CD14-positive monocyte (primary cell): ENCODE data around the gene AEBP1. TPM values are rescaled to one million over a fixed set of nuclear protein-coding genes. Genes with fewer than 3 reads are reported as not detected.

ENCODE experiments used
- DNase-seq, 3 donors: peaks; one replicate each; pipeline ENCODE4 v3.0.0-alpha.2; 2011 to 2022
- H2AFZ ChIP-seq: 2 replicates; pipeline ENCODE4 v1.6.0; 2012; ENCODE audit warnings: mild to moderate bottlenecking, low read depth, low read length, inconsistent platforms; ENCODE audit not compliant: insufficient read depth, poor library complexity, severe bottlenecking
- H3K27ac ChIP-seq, 2 donors: 1 replicate in 1 of 2; 2 replicates in 1 of 2; pipeline ENCODE4 v1.5.1; 2012 to 2013; ENCODE audit warnings: low read length in 2 of 2, control low read depth in 1 of 2, inconsistent platforms in 1 of 2, low read depth in 1 of 2, mild to moderate bottlenecking in 1 of 2
- H3K27me3 ChIP-seq, 2 donors: one replicate each; pipeline versions ENCODE4 v1.6.0 to v1.6.1; 2011 to 2013; ENCODE audit warnings: low read length in 2 of 2; ENCODE audit not compliant: control insufficient read depth in 2 of 2, insufficient read depth in 2 of 2
- H3K36me3 ChIP-seq, 2 donors: replicated peaks in 1 of 2; 1 replicate in 1 of 2; 2 replicates in 1 of 2; pipeline versions ENCODE4 v1.5.1 to v1.6.1; 2012 to 2013; ENCODE audit warnings: low read length in 2 of 2, control low read depth in 1 of 2, inconsistent platforms in 1 of 2, mild to moderate bottlenecking in 1 of 2; ENCODE audit not compliant: insufficient read depth in 2 of 2, control insufficient read depth in 1 of 2
- H3K4me1 ChIP-seq, 2 donors: 1 replicate in 1 of 2; 2 replicates in 1 of 2; pipeline versions ENCODE4 v1.5.1 to v1.6.1; 2012 to 2013; ENCODE audit warnings: low read length in 2 of 2, control low read depth in 1 of 2, inconsistent platforms in 1 of 2, mild to moderate bottlenecking in 1 of 2, moderate library complexity in 1 of 2; ENCODE audit not compliant: insufficient read depth in 2 of 2, control insufficient read depth in 1 of 2
- H3K4me2 ChIP-seq: replicated peaks from 2 replicates; pipeline ENCODE3; 2012; ENCODE audit warnings: low read length, moderate library complexity, mild to moderate bottlenecking; ENCODE audit not compliant: poor library complexity, severe bottlenecking; ENCODE audit errors: extremely low read depth
- H3K4me3 ChIP-seq, 3 experiments: fragments of 200-600 bp in 1 of 3; sonication (generic) in 1 of 3; replicated peaks in 1 of 3; 1 replicate in 2 of 3; 2 replicates in 1 of 3; pipeline ENCODE4 v1.5.1; 2011 to 2013; ENCODE audit warnings: low read length in 3 of 3, mild to moderate bottlenecking in 3 of 3, control low read depth in 2 of 3, low read depth in 2 of 3, inconsistent platforms in 1 of 3, moderate library complexity in 1 of 3
- H3K79me2 ChIP-seq: 2 replicates; pipeline ENCODE4 v1.6.0; 2012; ENCODE audit warnings: mild to moderate bottlenecking, control low read depth, inconsistent platforms, low read length, moderate library complexity; ENCODE audit not compliant: insufficient read depth
- H3K9ac ChIP-seq: 2 replicates; pipeline ENCODE4 v1.6.0; 2017; ENCODE audit warnings: low read length, mild to moderate bottlenecking; ENCODE audit not compliant: insufficient read depth, poor library complexity, severe bottlenecking
- H3K9me3 ChIP-seq, 2 donors: replicated peaks in 1 of 2; 1 replicate in 1 of 2; 2 replicates in 1 of 2; pipeline versions ENCODE4 v1.5.1 to v1.6.1; 2012 to 2013; ENCODE audit warnings: low read length in 2 of 2, control low read depth in 1 of 2; ENCODE audit not compliant: control insufficient read depth in 1 of 2, insufficient read depth in 1 of 2
- H4K20me1 ChIP-seq: 2 replicates; pipeline ENCODE4 v1.6.0; 2012; ENCODE audit warnings: mild to moderate bottlenecking, low read length, control low read depth, moderate library complexity; ENCODE audit not compliant: insufficient read depth
- H3K27ac Mint-ChIP-seq, 7 donors: one replicate each; pipeline ENCODE4 v1.8.0; 2020; ENCODE audit warnings: mild to moderate bottlenecking in 7 of 7, mixed read lengths in 7 of 7, moderate library complexity in 6 of 7, inconsistent platforms in 2 of 7
- H3K27me3 Mint-ChIP-seq, 3 donors: one replicate each; pipeline ENCODE4 v1.8.0; 2021 to 2022; ENCODE audit warnings: low read depth in 3 of 3, mild to moderate bottlenecking in 3 of 3, mixed read lengths in 3 of 3, moderate library complexity in 3 of 3, inconsistent platforms in 1 of 3
- H3K36me3 Mint-ChIP-seq, 2 donors: one replicate each; pipeline ENCODE4 v1.8.0; 2020; ENCODE audit warnings: mixed read lengths in 2 of 2, inconsistent platforms in 1 of 2, mild to moderate bottlenecking in 1 of 2
- H3K4me1 Mint-ChIP-seq: one replicate; pipeline ENCODE4 v1.8.0; 2020; ENCODE audit warnings: mild to moderate bottlenecking, mixed read lengths
- H3K4me3 Mint-ChIP-seq, 2 donors: one replicate each; pipeline ENCODE4 v1.8.0; 2020; ENCODE audit warnings: mild to moderate bottlenecking in 2 of 2, mixed read lengths in 2 of 2, moderate library complexity in 1 of 2
- H3K9me3 Mint-ChIP-seq, 7 donors: one replicate each; pipeline ENCODE4 v1.8.0; 2020 to 2022; ENCODE audit warnings: mixed read lengths in 7 of 7, mild to moderate bottlenecking in 6 of 7, moderate library complexity in 6 of 7, inconsistent platforms in 2 of 7
- WGBS: methylation state at CpG from one replicate; pipeline ENCODE4 v1.1.5; 2013; ENCODE audit warnings: missing lambda C conversion rate; ENCODE audit not compliant: insufficient coverage; 5-methylcytosine and 5-hydroxymethylcytosine counted together
- intact Hi-C, 2 donors: fragments of 100-400 bp; cut with micrococcal nuclease; formaldehyde crosslinking; loops; one replicate each; pipeline versions ENCODE4 v1.15.0 to v1.15.1; 2023
- polyA plus RNA-seq, 3 donors: library from polyadenylated mRNA; depleted of rRNA in 1 of 3; unstranded in 2 of 3; stranded (reverse) in 1 of 3; fragments of 300-500 nt in 2 of 3; fragments of >200 nt in 1 of 3; fragmentation: Illumina TruSeq in 2 of 3; gene quantifications; 1 replicate in 2 of 3; 2 replicates in 1 of 3; pipeline ENCODE4 v1.2.3, GENCODE V29; 2012 to 2021
- TF ChIP-seq, protein P1 (sequence below): fragments of 200-600 bp; IDR thresholded peaks from one replicate; pipeline ENCODE4 v1.8.0; 2022; ENCODE audit warnings: antibody characterized with exemption, mild to moderate bottlenecking

AEBP1 gene
- polyA plus RNA-seq, 3 donors: 0.08 TPM; not detected in 2

DNA sequence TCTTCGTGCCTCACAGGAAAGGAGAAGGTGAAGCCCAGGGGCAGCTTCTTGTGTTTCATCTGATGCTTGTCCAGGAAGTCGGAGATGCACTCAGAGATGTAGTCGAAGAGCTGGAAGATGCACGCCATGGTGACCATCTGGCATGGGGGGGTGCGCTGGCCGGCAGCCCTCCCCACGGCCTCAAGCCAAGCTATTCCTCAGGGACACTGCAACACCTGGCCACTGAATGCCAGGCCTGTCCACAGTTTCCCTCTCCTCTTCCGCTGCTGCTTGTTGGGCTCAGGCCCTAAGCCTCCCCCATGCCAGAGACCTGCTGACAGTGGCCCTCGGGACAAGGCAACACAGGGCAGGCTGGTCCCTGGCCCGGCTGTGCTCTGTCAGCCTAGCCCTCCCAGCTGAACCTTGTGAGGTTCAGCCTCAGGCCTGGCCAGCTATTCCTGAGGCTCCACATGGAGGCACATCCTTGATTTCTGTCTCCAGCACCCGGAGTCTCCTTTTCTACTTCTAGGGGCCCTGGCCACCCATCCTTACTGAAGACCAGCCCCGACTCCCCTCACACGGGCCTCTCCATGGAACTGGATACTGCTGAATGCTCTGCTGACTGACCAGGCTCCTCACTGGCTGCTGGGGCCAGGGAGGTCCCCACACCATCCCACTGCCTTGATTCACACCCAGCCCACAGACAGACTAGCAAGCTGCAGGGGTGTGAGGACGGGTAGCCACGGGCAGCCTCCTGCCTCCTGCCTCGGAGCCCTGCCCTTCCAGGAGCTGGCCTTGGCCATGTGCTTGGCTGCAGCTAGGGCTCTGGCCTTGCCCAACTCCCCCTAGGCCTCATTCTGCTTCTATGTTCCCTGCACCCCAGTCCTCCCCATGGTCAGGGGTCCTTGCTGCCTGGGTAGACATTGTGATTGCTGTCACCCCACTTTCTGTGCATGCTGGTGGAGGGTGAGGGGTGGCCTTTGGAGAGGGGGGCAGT is 47.1 kb downstream of the AEBP1 start:
- DNase-seq: no peak
- Histone ChIP-seq H3K4me2 (no peak overlapping the region), H3K79me2 (no peaks in the 10 kb centered on the region), H3K27ac (no peak overlapping the region), H3K9ac (no peak overlapping the region), H3K4me3 (no peak overlapping the region), H3K36me3 (no peaks in the 10 kb centered on the region), H3K27me3 (peaks cover 0 to 14% of the 10 kb centered on the region in 2 donors), H4K20me1 (no peaks in the 10 kb centered on the region), H3K4me1 (peaks cover 4% of the 10 kb centered on the region in 2 donors), H2AFZ (no peak overlapping the region), H3K9me3 (no peaks in the 10 kb centered on the region)
- 94% methylated on average over 15 of the region's 16 CpGs for WGBS
- Mint-ChIP-seq H3K36me3 (no peaks in the 10 kb centered on the region), H3K9me3 (no peaks in the 10 kb centered on the region), H3K27me3 (peaks cover 8 to 16% (median 14%) of the 10 kb centered on the region in 3 donors), H3K27ac (no peak overlapping the region), H3K4me3 (no peak overlapping the region), H3K4me1 (peaks cover 4% of the 10 kb centered on the region)
- TF ChIP-seq, protein P1, sequence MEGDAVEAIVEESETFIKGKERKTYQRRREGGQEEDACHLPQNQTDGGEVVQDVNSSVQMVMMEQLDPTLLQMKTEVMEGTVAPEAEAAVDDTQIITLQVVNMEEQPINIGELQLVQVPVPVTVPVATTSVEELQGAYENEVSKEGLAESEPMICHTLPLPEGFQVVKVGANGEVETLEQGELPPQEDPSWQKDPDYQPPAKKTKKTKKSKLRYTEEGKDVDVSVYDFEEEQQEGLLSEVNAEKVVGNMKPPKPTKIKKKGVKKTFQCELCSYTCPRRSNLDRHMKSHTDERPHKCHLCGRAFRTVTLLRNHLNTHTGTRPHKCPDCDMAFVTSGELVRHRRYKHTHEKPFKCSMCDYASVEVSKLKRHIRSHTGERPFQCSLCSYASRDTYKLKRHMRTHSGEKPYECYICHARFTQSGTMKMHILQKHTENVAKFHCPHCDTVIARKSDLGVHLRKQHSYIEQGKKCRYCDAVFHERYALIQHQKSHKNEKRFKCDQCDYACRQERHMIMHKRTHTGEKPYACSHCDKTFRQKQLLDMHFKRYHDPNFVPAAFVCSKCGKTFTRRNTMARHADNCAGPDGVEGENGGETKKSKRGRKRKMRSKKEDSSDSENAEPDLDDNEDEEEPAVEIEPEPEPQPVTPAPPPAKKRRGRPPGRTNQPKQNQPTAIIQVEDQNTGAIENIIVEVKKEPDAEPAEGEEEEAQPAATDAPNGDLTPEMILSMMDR: no peak
- intact Hi-C loops: no loop called here

DNA sequence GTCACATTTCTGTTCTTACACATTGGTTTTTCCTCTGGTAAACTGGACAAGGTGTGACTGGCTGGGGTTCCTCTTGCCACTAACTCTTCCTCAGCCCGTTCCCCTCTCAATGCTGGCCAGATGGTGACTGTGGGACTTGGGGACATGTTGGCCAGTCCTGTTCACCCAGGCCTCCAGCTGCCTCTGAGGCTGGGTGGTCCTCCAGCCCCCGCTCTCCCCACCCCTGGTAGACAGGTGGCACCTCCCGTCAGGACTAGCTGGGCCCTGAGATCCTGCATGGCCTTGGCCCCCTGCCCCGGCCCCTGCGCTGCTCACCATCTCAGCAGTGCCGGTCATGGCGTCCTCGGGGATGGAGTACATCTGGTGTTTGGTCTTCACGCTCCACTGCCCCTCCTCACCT is 47.8 kb downstream of the AEBP1 start:
- peaks cover 4 to 9% (median 7%) of the 10 kb centered on the region in 3 donors for H3K27me3 Mint-ChIP-seq
- Histone ChIP-seq H3K4me1 (no peaks in the 10 kb centered on the region), H3K4me2 (no peak overlapping the region), H3K79me2 (no peaks in the 10 kb centered on the region), H3K9ac (no peak overlapping the region), H3K9me3 (no peaks in the 10 kb centered on the region), H3K4me3 (no peak overlapping the region), H4K20me1 (no peaks in the 10 kb centered on the region), H3K27me3 (peaks cover 0 to 7% of the 10 kb centered on the region in 2 donors), H2AFZ (no peak overlapping the region), H3K36me3 (no peaks in the 10 kb centered on the region), H3K27ac (no peak overlapping the region)
- intact Hi-C loops: no loop called here
- DNase-seq: no peak
- H3K27ac Mint-ChIP-seq: no peak overlapping the region
- no peaks in the 10 kb centered on the region for H3K9me3 Mint-ChIP-seq
- TF ChIP-seq, protein P1: no peak
- WGBS: 95% methylated on average over 8 of the region's 9 CpGs
- H3K36me3 Mint-ChIP-seq: no peaks in the 10 kb centered on the region
- no peak overlapping the region for H3K4me3 Mint-ChIP-seq
- no peaks in the 10 kb centered on the region for H3K4me1 Mint-ChIP-seq
